Uterus (tissue), 2 donors: ENCODE results near the gene SEC16A.

ENCODE experiments used
- CTCF ChIP-seq, 4 experiments: fragments of 200-600 bp in 2 of 4; fragments of 450-650 bp in 2 of 4; sonication (generic) in 2 of 4; IDR thresholded peaks; one replicate each; pipeline ENCODE4 v1.5.1; 2016 to 2019; ENCODE audit warnings: antibody characterized with exemption in 4 of 4, mild to moderate bottlenecking in 2 of 4, moderate library complexity in 1 of 4
- POLR2A ChIP-seq, 2 donors: fragments of 450-650 bp; IDR thresholded peaks; one replicate each; pipeline ENCODE4 v1.6.1; 2016; ENCODE audit warnings: antibody characterized with exemption in 2 of 2, mild to moderate bottlenecking in 1 of 2, moderate library complexity in 1 of 2

- TF ChIP-seq CTCF (IDR thresholded peaks at IDR 0.05): peak in 1 of 4 experiments; percentile 27
- TF ChIP-seq POLR2A (IDR thresholded peaks at IDR 0.05): peak; percentile 42 to 60
These were observed 831 bp upstream of the SEC16A start for GRCh38 chr9:136483589-136484152.
